Lung (tissue), 12 donors: ENCODE results near the gene HTR1B. TPM values are rescaled to one million over a fixed set of nuclear protein-coding genes. Genes with fewer than 3 reads are reported as not detected.

ENCODE experiments used
- ATAC-seq: fragments of 200-7000 bp; cut with Tn5 transposase; one replicate; pipeline ENCODE4 v1.9.1; 2020; ENCODE audit warnings: moderate number of reproducible peaks; ENCODE audit not compliant: insufficient read depth, low FRiP score
- DNase-seq, 3 donors: peaks; one replicate each; pipeline ENCODE4 v3.0.0-alpha.2; 2013 to 2017
- H3K27ac ChIP-seq, 2 donors: one replicate each; pipeline ENCODE4 v1.5.1; 2013; ENCODE audit warnings: mild to moderate bottlenecking in 2 of 2, moderate library complexity in 2 of 2, control low read depth in 1 of 2, inconsistent platforms in 1 of 2, low read depth in 1 of 2, low read length in 1 of 2
- H3K27me3 ChIP-seq, 3 donors: one replicate each; pipeline ENCODE4 v1.5.1; 2013; ENCODE audit warnings: low read length in 2 of 3; ENCODE audit not compliant: control insufficient read depth in 3 of 3, insufficient read depth in 3 of 3
- H3K36me3 ChIP-seq, 4 donors: one replicate each; pipeline ENCODE4 v1.5.1; 2013; ENCODE audit warnings: low read length in 4 of 4, mild to moderate bottlenecking in 1 of 4, moderate library complexity in 1 of 4; ENCODE audit not compliant: control insufficient read depth in 4 of 4, insufficient read depth in 4 of 4
- H3K4me1 ChIP-seq, 5 donors: one replicate each; pipeline ENCODE4 v1.5.1; 2013; ENCODE audit warnings: low read length in 5 of 5, mild to moderate bottlenecking in 2 of 5, moderate library complexity in 1 of 5; ENCODE audit not compliant: control insufficient read depth in 5 of 5, insufficient read depth in 5 of 5
- H3K4me3 ChIP-seq: one replicate; pipeline ENCODE4 v1.5.1; 2013; ENCODE audit warnings: mild to moderate bottlenecking, control low read depth, moderate library complexity
- H3K9ac ChIP-seq, 2 donors: one replicate each; pipeline ENCODE4 v1.5.1; 2013; ENCODE audit warnings: low read length in 2 of 2, control low read depth in 1 of 2; ENCODE audit not compliant: insufficient read depth in 1 of 2
- H3K9me3 ChIP-seq, 4 donors: one replicate each; pipeline ENCODE4 v1.5.1; 2013; ENCODE audit warnings: low read length in 3 of 4, mild to moderate bottlenecking in 1 of 4, moderate library complexity in 1 of 4; ENCODE audit not compliant: control insufficient read depth in 4 of 4, insufficient read depth in 3 of 4
- WGBS, 2 donors: extraction: QIAGEN DNeasy Blood & Tissue Kit; methylation state at CpG; one replicate each; pipeline ENCODE4 v1.1.7; 2013; 5-methylcytosine and 5-hydroxymethylcytosine counted together
- polyA plus RNA-seq, 2 donors: library from polyadenylated mRNA; stranded (reverse); fragments of 200-250 nt; gene quantifications; one replicate each; pipeline ENCODE4 v1.2.1, GENCODE V29; 2013
- total RNA-seq, 2 donors: library from RNA; depleted of rRNA in 1 of 2; stranded (reverse); fragments of >200 nt in 1 of 2; gene quantifications; one replicate each; pipeline ENCODE4 v1.2.1, GENCODE V29; 2014 to 2021
- TF ChIP-seq, protein P1 (sequence below): IDR thresholded peaks from 2 replicates; pipeline ENCODE4 v1.5.1; 2012; ENCODE audit warnings: mild to moderate bottlenecking; ENCODE audit errors: control extremely low read depth, extremely low read depth
- donor health status: control.
- donor health status: control.
- donor health status: Bipolar disorder and iron deficiency.
- donor health status: healthy.
- donor health status: DM: yes; HTN: yes; CAD: no.

HTR1B gene
- total and polyA plus RNA-seq, 4 donors, result 0.03 to 0.64 (median 0.06) TPM; not detected in 1

- Histone ChIP-seq H3K27me3 (peaks cover 0 to 14% (median 10%) of the 10 kb centered on the region in 3 donors), H3K36me3 (no peaks in the 10 kb centered on the region), H3K27ac (no peak overlapping the region), H3K4me1 (peaks cover 0 to 3% (median 0%) of the 10 kb centered on the region in 5 donors), H3K9ac (no peak overlapping the region), H3K9me3 (no peaks in the 10 kb centered on the region), H3K4me3 (no peak overlapping the region)
- TF ChIP-seq, protein P1, sequence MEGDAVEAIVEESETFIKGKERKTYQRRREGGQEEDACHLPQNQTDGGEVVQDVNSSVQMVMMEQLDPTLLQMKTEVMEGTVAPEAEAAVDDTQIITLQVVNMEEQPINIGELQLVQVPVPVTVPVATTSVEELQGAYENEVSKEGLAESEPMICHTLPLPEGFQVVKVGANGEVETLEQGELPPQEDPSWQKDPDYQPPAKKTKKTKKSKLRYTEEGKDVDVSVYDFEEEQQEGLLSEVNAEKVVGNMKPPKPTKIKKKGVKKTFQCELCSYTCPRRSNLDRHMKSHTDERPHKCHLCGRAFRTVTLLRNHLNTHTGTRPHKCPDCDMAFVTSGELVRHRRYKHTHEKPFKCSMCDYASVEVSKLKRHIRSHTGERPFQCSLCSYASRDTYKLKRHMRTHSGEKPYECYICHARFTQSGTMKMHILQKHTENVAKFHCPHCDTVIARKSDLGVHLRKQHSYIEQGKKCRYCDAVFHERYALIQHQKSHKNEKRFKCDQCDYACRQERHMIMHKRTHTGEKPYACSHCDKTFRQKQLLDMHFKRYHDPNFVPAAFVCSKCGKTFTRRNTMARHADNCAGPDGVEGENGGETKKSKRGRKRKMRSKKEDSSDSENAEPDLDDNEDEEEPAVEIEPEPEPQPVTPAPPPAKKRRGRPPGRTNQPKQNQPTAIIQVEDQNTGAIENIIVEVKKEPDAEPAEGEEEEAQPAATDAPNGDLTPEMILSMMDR, result no peak
- DNase-seq (no peak), ATAC-seq (no peak)
Measured at GRCh38 chr6:77455271-77455670, 8.0 kb downstream of the HTR1B start.

DNA sequence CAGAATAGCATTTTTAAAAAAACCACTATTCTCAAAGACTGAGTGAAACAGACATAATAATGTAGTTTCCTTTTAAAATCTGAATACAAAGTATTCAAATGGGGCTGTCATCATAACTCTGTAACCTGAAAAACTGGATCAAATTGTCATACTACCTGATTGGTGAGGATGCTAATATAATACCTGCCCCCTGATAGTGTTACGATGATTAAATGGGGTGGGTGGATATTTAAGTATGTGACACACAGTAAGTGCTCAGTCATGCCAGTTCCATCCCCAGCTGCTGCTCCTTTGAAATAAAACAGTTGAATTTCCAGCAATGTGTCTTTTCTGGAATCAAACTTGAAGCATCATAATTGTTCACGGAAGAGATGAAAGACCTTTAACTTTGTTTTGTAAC is 8.9 kb downstream of the HTR1B start:
- Histone ChIP-seq H3K36me3 (no peaks in the 10 kb centered on the region), H3K9me3 (no peaks in the 10 kb centered on the region), H3K27ac (no peak overlapping the region), H3K27me3 (peaks cover 0 to 7% (median 1%) of the 10 kb centered on the region in 3 donors), H3K9ac (no peak overlapping the region), H3K4me1 (peaks cover 0 to 3% (median 0%) of the 10 kb centered on the region in 5 donors), H3K4me3 (no peak overlapping the region)
- DNase-seq (no peak), ATAC-seq (no peak)
- WGBS, 2 donors, result 80 to 94% methylated on average over 2 of the region's 2 CpGs
- TF ChIP-seq, protein P1, result no peak

GRCh38 chr6:77451466-77451865 is 11.8 kb downstream of the HTR1B start:
- TF ChIP-seq, protein P1, result no peak
- no peaks in the 10 kb centered on the region for H3K36me3 ChIP-seq
- no peak overlapping the region for H3K9ac ChIP-seq
- no peak overlapping the region for H3K4me3 ChIP-seq
- WGBS, 2 donors, result 93% methylated on average over 4 of the region's 4 CpGs
- H3K27ac ChIP-seq, result no peak overlapping the region
- H3K4me1 ChIP-seq, result peaks cover 0 to 3% (median 0%) of the 10 kb centered on the region in 5 donors
- H3K27me3 ChIP-seq, result no peaks in the 10 kb centered on the region
- DNase-seq (no peak), ATAC-seq (no peak)
- H3K9me3 ChIP-seq, result no peaks in the 10 kb centered on the region

DNA sequence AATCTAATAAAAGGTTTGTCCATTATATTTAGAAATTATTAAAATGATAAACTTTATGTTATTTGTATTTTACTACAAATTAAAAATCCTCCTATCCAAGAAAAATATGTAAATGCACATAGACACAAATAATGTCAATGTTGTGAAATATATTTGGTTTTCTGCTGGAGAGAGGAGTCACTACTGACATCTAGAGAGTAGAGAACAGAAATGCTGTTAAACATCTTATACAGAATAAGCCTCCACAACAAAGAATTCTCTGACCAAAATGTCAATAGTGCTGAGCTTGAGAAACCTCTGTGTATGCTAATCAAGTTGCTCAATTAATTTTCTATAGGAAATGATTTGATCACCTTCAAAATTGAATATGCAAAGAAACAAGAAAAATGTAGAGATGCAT is 12.4 kb downstream of the HTR1B start:
- H3K4me1 ChIP-seq, result peaks cover 0 to 3% (median 0%) of the 10 kb centered on the region in 5 donors
- no peaks in the 10 kb centered on the region for H3K36me3 ChIP-seq
- DNase-seq (no peak), ATAC-seq (no peak)
- H3K27ac ChIP-seq, result no peak overlapping the region
- no peaks in the 10 kb centered on the region for H3K27me3 ChIP-seq
- no peak overlapping the region for H3K9ac ChIP-seq
- TF ChIP-seq, protein P1, result no peak
- no peaks in the 10 kb centered on the region for H3K9me3 ChIP-seq
- H3K4me3 ChIP-seq, result no peak overlapping the region
